Measurements from ENCODE around the gene REEP3. TPM values are rescaled to one million over a fixed set of nuclear protein-coding genes. Genes with fewer than 3 reads are reported as not detected.

Gene REEP3
- total and polyA plus RNA-seq, 4 donors = 20.9 to 74.3 (median 43.1) TPM

- H3K27me3 ChIP-seq (ENCODE audit: control insufficient read depth in 1 of 2, insufficient read depth in 2 of 2, low read length in 1 of 2) = no peaks in the 10 kb centered on the region
- H3K36me3 ChIP-seq (ENCODE audit: control insufficient read depth in 1 of 2, insufficient read depth in 2 of 2, low read length in 1 of 2) = no peaks in the 10 kb centered on the region
- H3K9me3 ChIP-seq (ENCODE audit: control insufficient read depth, low read length) = no peaks in the 10 kb centered on the region
- WGBS, 2 donors = 79 to 92% methylated on average over 1 of the region's 1 CpG
- no peak overlapping the region for H3K4me3 ChIP-seq (ENCODE audit: low read length in 2 of 2)
- no peak for DNase-seq
- intact Hi-C loops (cut with DNase I) = no loop called here
- H3K4me1 ChIP-seq (ENCODE audit: control insufficient read depth in 1 of 2, insufficient read depth in 2 of 2, low read length in 2 of 2) = peaks cover 3 to 5% of the 10 kb centered on the region in 2 donors
- no peak for ATAC-seq (ENCODE audit: low FRiP score)
- H3K27ac ChIP-seq (ENCODE audit: low read depth in 1 of 2, low read length in 2 of 2) = no peak overlapping the region
These were observed 19.2 kb upstream of the REEP3 start for GRCh38 chr10:63501954-63502353.

- Histone ChIP-seq H3K36me3 (ENCODE audit: control insufficient read depth in 1 of 2, insufficient read depth in 2 of 2, low read length in 1 of 2) (no peaks in the 10 kb centered on the region), H3K27me3 (ENCODE audit: control insufficient read depth in 1 of 2, insufficient read depth in 2 of 2, low read length in 1 of 2) (no peaks in the 10 kb centered on the region), H3K4me1 (ENCODE audit: control insufficient read depth in 1 of 2, insufficient read depth in 2 of 2, low read length in 2 of 2) (peaks cover 3 to 5% of the 10 kb centered on the region in 2 donors), H3K9me3 (ENCODE audit: control insufficient read depth, low read length) (no peaks in the 10 kb centered on the region), H3K4me3 (ENCODE audit: low read length in 2 of 2) (no peak overlapping the region), H3K27ac (ENCODE audit: low read depth in 1 of 2, low read length in 2 of 2) (no peak overlapping the region)
- ATAC-seq (ENCODE audit: low FRiP score) (no peak), DNase-seq (no peak)
- WGBS, 2 donors = 14 to 32% methylated on average over 1 of the region's 1 CpG
- intact Hi-C loops (cut with DNase I) = no loop called here
These were observed 18.4 kb upstream of the REEP3 start for GRCh38 chr10:63502832-63503231.

GRCh38 chr10:63503395-63503794 is 17.8 kb upstream of the REEP3 start:
- no peaks in the 10 kb centered on the region for H3K36me3 ChIP-seq (ENCODE audit: control insufficient read depth in 1 of 2, insufficient read depth in 2 of 2, low read length in 1 of 2)
- H3K27ac ChIP-seq (ENCODE audit: low read depth in 1 of 2, low read length in 2 of 2) = no peak overlapping the region
- peaks cover 3 to 5% of the 10 kb centered on the region in 2 donors for H3K4me1 ChIP-seq (ENCODE audit: control insufficient read depth in 1 of 2, insufficient read depth in 2 of 2, low read length in 2 of 2)
- ATAC-seq (ENCODE audit: low FRiP score) = no peak
- H3K4me3 ChIP-seq (ENCODE audit: low read length in 2 of 2) = no peak overlapping the region
- 31 to 35% methylated on average over 4 of the region's 4 CpGs for WGBS, 2 donors
- no peaks in the 10 kb centered on the region for H3K9me3 ChIP-seq (ENCODE audit: control insufficient read depth, low read length)
- intact Hi-C loops (cut with DNase I) = no loop called here
- H3K27me3 ChIP-seq (ENCODE audit: control insufficient read depth in 1 of 2, insufficient read depth in 2 of 2, low read length in 1 of 2) = no peaks in the 10 kb centered on the region
- DNase-seq = no peak

GRCh38 chr10:63504145-63504881 is 16.9 kb upstream of the REEP3 start:
- H3K27me3 ChIP-seq (ENCODE audit: control insufficient read depth in 1 of 2, insufficient read depth in 2 of 2, low read length in 1 of 2) = no peaks in the 10 kb centered on the region
- intact Hi-C loops (cut with DNase I) = no loop called here
- WGBS, 2 donors = 69 to 70% methylated on average over 3 of the region's 3 CpGs
- H3K4me1 ChIP-seq (ENCODE audit: control insufficient read depth in 1 of 2, insufficient read depth in 2 of 2, low read length in 2 of 2) = peaks cover 3 to 5% of the 10 kb centered on the region in 2 donors
- ATAC-seq (ENCODE audit: low FRiP score) (no peak), DNase-seq (no peak)
- H3K27ac ChIP-seq (ENCODE audit: low read depth in 1 of 2, low read length in 2 of 2) = no peak overlapping the region
- H3K4me3 ChIP-seq (ENCODE audit: low read length in 2 of 2) = no peak overlapping the region
- no peaks in the 10 kb centered on the region for H3K9me3 ChIP-seq (ENCODE audit: control insufficient read depth, low read length)
- no peaks in the 10 kb centered on the region for H3K36me3 ChIP-seq (ENCODE audit: control insufficient read depth in 1 of 2, insufficient read depth in 2 of 2, low read length in 1 of 2)

GRCh38 chr10:63505562-63505961 is 15.6 kb upstream of the REEP3 start:
- no peaks in the 10 kb centered on the region for H3K27me3 ChIP-seq (ENCODE audit: control insufficient read depth in 1 of 2, insufficient read depth in 2 of 2, low read length in 1 of 2)
- peaks cover 3 to 5% of the 10 kb centered on the region in 2 donors for H3K4me1 ChIP-seq (ENCODE audit: control insufficient read depth in 1 of 2, insufficient read depth in 2 of 2, low read length in 2 of 2)
- DNase-seq = no peak
- no peak overlapping the region for H3K27ac ChIP-seq (ENCODE audit: low read depth in 1 of 2, low read length in 2 of 2)
- no peaks in the 10 kb centered on the region for H3K36me3 ChIP-seq (ENCODE audit: control insufficient read depth in 1 of 2, insufficient read depth in 2 of 2, low read length in 1 of 2)
- H3K4me3 ChIP-seq (ENCODE audit: low read length in 2 of 2) = no peak overlapping the region
- WGBS, 2 donors = 61 to 62% methylated on average over 2 of the region's 2 CpGs
- no peaks in the 10 kb centered on the region for H3K9me3 ChIP-seq (ENCODE audit: control insufficient read depth, low read length)
- intact Hi-C loops (cut with DNase I) = no loop called here
- no peak for ATAC-seq (ENCODE audit: low FRiP score)

GRCh38 chr10:63506554-63506953 is 14.6 kb upstream of the REEP3 start:
- ATAC-seq (ENCODE audit: low FRiP score) = no peak
- no peak overlapping the region for H3K27ac ChIP-seq (ENCODE audit: low read depth in 1 of 2, low read length in 2 of 2)

GRCh38 chr10:63515002-63515763 is 6.0 kb upstream of the REEP3 start:
- intact Hi-C loops (cut with DNase I) = loop anchor here in 1 of 2 donors (10.0 kb wide), 1 partner anchor 310 kb away; no protein-coding TSS in a partner anchor
- Histone ChIP-seq H3K36me3 (ENCODE audit: control insufficient read depth in 1 of 2, insufficient read depth in 2 of 2, low read length in 1 of 2) (no peaks in the 10 kb centered on the region), H3K27me3 (ENCODE audit: control insufficient read depth in 1 of 2, insufficient read depth in 2 of 2, low read length in 1 of 2) (no peaks in the 10 kb centered on the region), H3K27ac (ENCODE audit: low read depth in 1 of 2, low read length in 2 of 2) (peak overlapping the region; percentile 23 to 75), H3K9me3 (ENCODE audit: control insufficient read depth, low read length) (no peaks in the 10 kb centered on the region), H3K4me3 (ENCODE audit: low read length in 2 of 2) (peak overlapping the region in 1 of 2 donors; percentile 4), H3K4me1 (ENCODE audit: control insufficient read depth in 1 of 2, insufficient read depth in 2 of 2, low read length in 2 of 2) (peaks cover 0 to 2% of the 10 kb centered on the region in 2 donors)
- DNase-seq (no peak), ATAC-seq (ENCODE audit: low FRiP score) (peak; percentile 50)
- WGBS, 2 donors = 14 to 17% methylated on average over 5 of the region's 5 CpGs

More at GRCh38 chr10:63506554-63506953, 14.6 kb upstream of the REEP3 start:
- DNase-seq = no peak
- Histone ChIP-seq H3K27me3 (ENCODE audit: control insufficient read depth in 1 of 2, insufficient read depth in 2 of 2, low read length in 1 of 2) (no peaks in the 10 kb centered on the region), H3K4me1 (ENCODE audit: control insufficient read depth in 1 of 2, insufficient read depth in 2 of 2, low read length in 2 of 2) (peaks cover 3 to 5% of the 10 kb centered on the region in 2 donors), H3K4me3 (ENCODE audit: low read length in 2 of 2) (no peak overlapping the region), H3K9me3 (ENCODE audit: control insufficient read depth, low read length) (no peaks in the 10 kb centered on the region), H3K36me3 (ENCODE audit: control insufficient read depth in 1 of 2, insufficient read depth in 2 of 2, low read length in 1 of 2) (no peaks in the 10 kb centered on the region)
- WGBS, 2 donors = 10 to 19% methylated on average over 1 of the region's 1 CpG
- intact Hi-C loops (cut with DNase I) = no loop called here

- H3K27me3 ChIP-seq (ENCODE audit: control insufficient read depth in 1 of 2, insufficient read depth in 2 of 2, low read length in 1 of 2) = no peaks in the 10 kb centered on the region
- DNase-seq = no peak
- H3K27ac ChIP-seq (ENCODE audit: low read depth in 1 of 2, low read length in 2 of 2) = no peak overlapping the region
- H3K4me3 ChIP-seq (ENCODE audit: low read length in 2 of 2) = no peak overlapping the region
- intact Hi-C loops (cut with DNase I) = loop anchor here in 1 of 2 donors (10.0 kb wide), 1 partner anchor 311 kb away; no protein-coding TSS in a partner anchor
- no peak for ATAC-seq (ENCODE audit: low FRiP score)
- 5 to 13% methylated on average over 1 of the region's 1 CpG for WGBS, 2 donors
- H3K9me3 ChIP-seq (ENCODE audit: control insufficient read depth, low read length) = no peaks in the 10 kb centered on the region
- H3K4me1 ChIP-seq (ENCODE audit: control insufficient read depth in 1 of 2, insufficient read depth in 2 of 2, low read length in 2 of 2) = peaks cover 0 to 2% of the 10 kb centered on the region in 2 donors
- no peaks in the 10 kb centered on the region for H3K36me3 ChIP-seq (ENCODE audit: control insufficient read depth in 1 of 2, insufficient read depth in 2 of 2, low read length in 1 of 2)
These were observed 5.0 kb upstream of the REEP3 start for GRCh38 chr10:63516207-63516606.

Measured in aorta (tissue), 5 donors.